HCEC 1CT (cell line): ENCODE measurements around the gene IL1RN.

ENCODE experiments used
- DNase-seq: peaks from one replicate; pipeline ENCODE4 v3.0.0-alpha.2; 2017

Gene IL1RN

DNA sequence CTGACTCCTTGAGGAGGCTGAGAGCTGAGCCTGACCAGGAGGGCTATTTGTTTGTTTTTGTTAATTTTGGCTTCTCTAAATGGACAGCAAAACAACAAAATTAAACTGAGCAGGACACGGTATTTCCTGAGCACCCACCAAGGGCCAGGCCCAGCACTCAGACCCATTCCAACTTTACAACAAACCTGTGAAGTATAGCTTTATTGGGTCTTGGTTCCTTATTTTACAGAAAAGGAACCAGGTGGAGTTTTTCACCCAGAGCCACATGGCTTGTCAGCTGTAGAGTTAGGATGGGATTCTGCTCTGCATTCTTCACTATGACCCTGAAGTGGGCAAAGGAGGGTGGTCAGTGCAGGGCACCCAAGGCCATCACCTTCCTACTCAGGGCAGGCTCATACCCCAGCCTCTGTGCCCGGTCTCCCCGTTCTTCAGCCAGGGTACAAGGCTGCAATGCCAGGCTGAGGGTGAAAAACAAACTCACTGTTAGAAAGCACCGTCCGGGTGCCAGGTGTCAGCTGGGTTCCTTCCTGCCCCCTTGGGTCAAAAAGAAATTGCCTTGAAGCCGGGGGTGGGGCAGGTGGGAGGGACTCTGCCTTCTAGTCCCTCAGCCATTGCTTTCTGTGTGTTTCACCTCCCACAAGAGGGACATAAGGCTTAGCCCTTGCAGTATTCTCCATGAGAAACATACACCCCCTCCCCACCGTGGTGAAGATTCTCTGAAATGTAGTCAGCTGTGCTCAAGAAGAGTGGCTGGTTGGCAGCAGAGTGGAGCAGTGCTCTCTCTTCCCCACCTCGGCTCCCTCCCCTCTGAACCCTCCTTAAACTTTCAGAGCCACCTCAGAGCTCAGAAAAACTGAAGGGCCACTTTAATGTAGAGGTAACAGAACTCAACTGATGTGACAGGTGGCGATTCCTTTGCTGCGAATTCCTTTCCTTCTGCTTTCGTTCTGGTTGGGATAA is 48.6 kb downstream of the IL1RN start:
- DNase-seq, result no peak

DNA sequence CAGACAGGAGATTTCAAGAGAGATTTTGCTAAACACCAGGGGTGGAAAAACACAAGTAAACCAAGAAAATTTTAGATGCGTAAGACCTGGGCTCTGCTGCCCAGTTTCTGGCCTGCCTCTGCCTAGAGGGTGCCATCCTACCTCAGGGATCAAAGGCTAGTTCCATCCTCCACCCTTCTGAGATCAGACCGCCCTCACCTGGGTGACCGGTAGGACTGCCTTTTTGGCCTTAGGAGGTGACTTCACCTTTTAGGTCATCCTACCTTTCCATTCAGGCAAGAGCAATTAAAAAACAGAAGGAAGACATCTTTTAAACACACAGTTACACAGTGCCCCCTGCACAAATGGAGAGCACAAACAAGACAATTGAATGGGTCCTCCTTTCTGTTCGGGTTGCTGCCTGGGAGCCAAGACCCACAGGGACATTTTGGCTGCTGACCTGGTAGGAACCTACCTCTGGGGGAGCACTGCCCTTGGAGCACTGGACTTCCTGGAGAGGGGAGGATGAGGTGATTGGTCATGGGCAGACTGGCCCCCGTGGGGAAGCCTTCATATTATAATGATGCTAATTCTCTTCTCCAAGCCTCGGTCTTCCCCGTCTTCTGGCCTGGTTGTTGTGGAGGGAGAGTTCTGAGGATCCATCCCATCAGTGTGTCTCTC is 49.4 kb downstream of the IL1RN start:
- no peak for DNase-seq

DNA sequence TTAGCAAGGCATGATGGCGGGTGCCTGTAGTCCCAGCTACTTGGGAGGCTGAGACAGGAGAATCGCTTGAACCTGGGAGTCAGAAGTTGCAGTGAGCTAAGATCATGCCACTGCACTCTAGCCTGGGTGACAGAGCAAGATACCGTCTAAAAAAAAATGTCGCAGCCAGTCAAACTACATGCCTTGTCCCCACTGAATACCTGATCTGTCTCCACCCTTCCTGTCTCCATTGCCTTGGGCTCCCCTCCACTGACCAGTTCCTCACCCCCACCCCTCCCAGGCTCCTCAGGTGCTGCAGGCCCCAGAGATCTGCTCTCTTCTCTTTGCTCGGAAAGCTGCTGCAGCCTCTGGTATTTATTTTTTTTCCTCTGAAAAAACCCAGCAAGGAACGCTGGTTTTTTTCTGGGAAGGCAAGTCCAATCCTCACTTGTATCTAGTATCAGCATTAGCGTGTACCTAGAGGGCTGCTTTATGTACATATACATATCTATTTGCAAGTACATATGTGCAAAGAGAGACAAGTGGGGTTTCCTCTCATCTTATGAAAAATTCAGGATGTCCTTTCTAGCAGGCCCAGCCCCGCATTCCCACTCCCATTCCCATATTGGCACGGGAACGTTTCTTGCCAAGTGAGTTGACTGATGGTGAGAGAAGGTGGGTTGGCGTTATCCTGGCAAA is 50.8 kb downstream of the IL1RN start:
- DNase-seq, result no peak

DNA sequence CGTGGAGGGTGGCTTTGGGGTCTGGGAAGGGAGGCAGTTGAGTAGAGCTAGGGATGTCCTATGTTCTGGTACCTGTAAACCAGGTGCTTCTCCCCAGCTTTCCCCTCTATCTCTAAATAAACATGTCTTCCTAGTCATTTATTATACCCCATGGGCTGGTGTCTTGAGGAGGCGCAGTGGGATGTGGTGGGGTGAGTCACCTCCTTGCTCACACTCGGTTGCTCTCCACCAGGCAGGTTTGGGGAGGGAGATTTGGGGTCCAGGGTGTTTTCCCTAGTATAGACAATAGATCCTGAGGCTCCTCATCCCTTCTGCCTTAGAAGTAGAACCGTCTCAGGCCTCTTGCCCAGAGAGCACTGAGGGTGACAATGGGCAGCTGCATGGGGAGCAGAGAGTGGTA is 51.5 kb downstream of the IL1RN start:
- no peak for DNase-seq

DNA sequence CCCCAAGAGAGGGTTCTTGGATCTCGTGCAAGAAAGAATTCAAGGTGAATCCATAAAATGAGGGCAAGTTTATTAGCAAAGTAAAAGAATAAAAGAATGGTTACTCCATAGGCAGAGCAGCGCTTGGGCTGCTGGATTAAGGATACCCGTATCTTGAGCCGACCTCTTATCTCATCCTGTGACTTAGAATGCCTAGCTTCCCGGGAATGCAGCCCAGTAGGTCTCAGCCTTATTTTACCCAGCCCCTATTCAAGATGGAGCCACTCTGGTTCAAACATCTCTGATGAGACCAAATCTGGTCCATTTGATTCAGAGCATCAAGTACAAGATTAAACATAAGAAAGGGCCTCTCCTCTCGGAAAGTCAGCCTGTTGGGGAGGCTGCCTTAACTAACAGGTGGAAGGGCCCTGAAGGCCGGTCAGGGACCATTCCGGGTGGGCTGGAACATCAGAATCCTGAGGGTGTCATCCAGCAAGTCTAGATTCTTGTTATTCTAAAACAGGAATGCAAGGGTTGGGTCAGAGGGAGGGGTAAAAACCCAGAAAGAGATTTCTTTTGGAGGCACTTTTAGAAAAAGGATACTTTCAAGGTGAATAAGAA is 52.1 kb downstream of the IL1RN start:
- DNase-seq, result no peak

DNA sequence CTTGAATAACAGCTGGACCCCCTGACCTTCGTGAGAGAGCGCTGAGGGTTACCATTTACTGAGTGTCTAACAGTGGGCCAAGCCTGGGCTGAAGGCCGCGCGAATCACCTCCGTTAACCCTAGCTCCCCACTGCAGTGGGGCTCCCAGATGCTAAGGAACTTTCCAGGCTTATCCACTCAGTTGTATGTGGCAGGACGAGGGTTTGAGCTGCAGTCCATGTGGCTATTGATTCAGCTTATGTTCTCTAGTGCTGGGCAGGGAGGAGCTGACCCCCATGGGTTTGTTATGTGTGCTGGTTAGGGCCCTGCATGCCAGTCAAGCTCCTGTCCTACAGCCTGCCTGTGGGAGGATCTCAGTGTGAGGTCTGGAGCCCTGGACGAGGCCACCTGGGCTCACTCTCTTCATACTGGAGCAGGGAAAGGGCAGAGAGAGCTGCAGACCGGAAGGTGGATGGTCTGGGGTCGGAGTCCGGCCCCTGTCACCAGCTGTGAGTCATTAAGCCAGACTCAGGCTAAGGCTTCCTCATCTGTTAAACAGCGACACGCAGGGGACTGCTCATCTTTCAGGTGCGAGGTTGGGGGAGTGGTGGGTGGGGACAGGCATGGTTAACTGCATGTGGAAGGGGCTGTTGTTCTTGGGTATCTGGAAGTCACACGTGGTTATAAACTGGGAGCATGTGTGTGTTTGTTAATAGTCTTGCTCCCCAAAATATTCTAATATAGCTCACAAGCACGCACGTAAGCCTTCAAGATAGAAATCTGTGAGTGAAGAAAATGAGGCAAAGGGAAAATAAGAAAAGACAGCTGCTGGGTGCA is 52.9 kb downstream of the IL1RN start:
- no peak for DNase-seq

DNA sequence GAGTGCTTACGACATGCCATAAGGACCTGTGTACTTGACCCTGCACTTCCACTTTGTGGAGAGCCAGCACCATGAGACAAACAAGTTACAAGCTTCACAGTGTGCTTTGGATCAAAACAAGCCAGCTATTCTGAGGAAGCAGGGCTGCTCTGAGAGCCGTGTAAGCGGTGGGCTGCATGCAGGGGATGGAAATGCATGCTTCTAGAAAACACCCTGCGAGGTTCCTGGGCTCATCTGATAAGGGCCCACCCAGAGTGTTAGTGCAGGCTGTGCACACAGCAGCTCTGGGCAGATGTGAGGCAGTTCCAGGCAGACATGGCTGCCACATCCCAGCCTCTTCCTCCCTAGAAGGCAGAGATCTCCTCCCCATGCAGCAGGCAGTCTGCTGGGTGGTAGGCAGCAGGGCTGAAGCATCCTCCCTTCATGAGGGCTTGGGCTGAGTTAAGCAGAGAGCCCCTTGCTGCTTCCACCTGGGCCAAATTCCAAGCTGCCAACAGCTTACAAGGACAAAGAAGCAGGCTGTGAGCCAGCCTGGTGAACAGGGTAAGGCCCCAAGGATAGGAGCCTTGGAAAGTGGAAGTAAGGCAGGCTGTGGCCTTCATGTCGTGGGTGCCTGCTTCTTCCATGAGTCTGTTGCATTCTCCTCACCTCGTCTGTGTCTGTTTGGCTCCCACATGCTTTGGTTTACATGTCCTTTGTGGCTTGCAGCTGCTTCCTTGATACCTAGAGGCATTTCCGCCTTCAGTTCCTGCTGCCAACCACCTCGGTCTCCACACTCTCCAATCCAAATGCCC is 54.1 kb downstream of the IL1RN start:
- DNase-seq, result no peak

DNA sequence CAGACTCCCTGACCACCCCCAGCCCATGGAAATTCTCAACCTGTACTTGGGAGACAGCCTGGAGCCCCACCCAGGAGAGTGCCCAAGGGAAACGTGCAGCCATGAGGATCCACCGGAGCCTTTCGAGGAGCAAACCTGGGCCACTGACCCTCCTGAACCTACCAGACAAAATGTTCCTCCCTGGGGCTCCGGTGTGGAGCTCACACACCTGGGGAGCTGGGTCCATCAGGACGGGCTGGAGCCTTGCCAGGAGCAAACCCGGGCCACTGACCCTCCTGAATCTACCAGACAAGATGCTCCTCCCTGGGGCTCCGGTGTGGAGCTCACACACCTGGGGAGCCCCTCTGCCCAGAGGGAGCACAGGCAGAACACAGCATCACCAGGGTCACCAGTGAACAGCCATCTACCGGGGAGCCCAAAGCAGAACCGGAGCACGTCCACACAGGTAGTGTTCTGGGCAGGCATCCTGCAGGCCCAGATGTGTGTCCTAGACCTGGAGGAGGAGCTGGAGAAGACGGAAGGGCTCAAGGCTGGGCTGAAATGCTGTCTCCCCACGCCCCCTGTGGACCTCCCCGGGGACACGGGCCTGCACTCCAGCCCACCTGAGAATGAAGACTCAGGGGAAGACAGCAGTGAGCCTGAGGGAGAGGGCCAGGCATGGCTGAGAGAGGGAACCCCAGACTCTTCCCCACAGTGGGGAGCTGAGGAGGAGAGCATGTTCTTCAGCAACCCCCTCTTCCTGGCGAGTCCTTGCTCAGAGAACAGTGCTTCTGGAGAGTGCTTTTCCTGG is 55.3 kb downstream of the IL1RN start:
- no peak for DNase-seq

DNA sequence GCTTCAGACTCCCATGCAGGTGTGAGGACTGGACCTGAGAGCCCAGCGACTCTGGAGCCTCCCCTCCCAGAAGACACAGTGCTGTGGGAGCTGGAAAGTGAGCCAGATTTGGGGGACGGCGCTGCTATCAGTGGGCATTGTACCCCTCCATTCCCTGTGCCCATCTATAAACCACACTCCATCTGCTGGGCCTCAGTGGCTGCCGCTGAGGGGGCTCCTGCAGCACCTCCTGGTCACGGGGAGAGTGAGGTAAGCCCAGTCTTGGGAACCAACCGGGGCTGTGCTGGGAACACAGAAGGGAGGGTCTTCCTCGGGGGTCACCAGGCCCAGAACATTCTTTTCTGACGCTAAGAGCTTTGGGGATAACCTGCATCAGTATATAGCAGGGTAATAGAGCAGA is 55.9 kb downstream of the IL1RN start:
- no peak for DNase-seq
